T follicular helper cell (primary cell): Measurements from ENCODE around the gene LBX1.

Source experiments
- DNase-seq: peaks from one replicate; pipeline ENCODE4 v3.0.0-alpha.2; 2020; ENCODE audit warnings: low read depth

Gene LBX1

DNA sequence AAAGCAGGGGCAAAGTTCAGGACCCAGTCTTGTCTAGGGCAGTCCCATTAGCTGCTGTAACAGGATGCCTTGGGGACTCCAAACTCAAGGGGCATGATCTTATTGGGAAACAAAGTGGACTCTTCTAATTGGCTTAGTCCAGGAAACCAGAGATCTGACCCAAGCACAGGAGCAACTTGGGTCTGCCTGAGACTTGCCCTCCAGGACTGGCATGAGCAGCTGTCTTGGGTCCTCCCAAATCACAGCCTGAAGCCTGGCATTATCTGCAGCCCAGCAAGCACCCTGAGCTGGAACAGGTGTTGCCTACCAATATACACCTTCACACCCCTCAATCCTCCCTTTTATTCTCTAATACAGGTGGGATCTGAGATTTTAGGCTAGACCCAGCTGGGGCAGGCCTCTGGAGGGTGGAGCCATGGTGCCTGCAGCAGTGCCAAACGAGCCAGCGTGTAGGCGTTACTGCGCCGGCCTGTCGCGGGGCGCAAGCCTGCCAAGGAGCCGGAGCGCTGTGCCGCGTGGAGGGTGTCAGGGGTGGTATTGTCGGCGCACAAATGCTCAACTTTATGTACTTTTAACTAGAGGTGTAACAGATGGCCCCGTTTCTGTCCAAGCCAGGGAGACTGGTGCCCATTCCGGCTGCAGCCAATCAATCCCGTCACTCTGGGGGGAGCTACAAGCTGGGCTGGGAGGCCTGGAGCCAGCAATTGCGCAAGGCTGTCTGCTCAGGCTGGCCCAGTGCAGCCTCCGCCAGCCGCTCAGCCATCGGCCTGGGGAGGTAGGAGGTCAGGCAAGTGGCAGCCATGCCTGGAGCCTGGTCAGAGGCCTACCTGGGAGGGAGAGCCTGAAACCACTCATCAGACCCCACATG, 12.8 kb upstream of the LBX1 start:
- no peak for DNase-seq

GRCh38 chr10:101238732-101239105, 9.5 kb upstream of the LBX1 start:
- no peak for DNase-seq

DNA sequence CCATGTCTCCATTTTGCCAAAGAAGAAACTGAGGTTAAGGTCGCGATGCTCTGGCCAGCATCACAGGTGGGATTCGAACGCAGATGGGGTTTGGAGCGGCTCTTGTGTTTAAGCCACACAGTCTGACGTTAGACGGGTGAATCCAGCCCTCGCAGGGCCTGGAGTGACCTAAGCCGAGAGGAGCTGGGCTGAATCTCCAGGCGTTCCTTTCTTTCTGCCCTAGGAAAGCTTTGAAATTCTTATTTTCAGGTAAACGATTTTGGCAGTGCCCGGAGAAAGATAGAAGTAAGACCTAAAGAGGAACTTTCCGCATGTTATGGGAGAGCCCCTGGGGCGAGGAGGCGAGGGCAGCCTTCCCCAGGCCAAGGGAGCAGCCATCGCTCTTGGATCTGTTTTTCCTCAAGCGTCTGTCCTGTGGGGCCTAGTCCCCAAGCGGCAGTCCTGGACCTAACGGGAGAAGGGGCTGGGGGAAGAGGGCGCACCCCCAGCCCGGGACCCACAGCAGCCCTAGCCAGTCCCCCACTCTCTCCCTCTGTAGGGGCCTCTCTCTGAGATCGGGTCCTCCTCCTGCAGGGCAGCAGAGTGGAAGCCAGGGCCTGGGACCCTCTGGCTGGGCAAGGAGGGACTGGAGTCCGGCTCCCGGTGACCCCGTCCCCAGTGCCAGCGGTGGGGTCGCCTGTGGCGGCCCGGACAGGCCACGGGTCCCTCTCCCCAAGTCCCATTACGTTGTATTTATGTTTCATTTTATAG, 8.9 kb upstream of the LBX1 start:
- no peak for DNase-seq

DNA sequence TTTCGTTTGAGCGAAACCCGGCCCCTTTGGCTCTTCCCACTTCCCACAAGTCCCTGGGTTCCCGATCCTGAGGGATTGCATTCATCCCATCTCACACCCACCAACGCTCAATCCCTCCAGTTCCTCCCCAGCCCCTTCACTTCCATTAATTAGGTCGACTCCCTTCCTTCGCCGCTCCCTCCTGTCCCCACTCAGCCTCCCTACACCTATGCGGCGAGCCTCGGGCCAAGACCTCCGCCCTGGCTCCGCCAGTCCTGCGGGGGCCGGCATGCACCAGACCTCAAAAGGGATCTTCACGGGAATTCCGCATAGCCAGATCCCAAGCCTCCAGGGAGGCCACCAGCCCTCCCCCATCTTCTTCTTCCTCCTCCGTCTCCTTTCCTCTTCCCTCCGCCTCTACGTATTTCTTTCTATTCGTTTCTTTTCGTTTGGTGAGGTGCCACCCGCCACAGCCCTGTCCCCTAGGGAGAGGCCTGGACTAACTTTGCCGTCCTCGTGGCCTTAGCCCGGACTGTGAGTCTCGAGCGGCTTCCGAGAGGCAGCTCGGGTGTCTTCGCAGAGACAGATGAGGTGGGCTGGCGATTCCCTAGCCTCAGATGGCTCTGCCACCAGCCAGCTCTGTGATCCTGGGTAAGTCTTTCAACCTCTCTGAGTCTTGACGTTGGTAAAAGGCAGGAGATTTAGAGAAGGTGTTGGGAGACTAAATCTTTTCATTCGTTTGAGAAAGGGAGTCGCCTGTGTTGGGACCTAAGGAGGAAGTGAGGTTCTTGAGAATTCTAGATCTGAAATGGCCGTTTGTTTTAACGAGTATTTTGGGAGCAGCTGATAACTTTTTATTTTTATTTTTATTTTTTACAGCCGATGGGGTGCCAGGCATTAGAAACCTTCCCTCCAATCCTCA, 8.1 kb upstream of the LBX1 start:
- DNase-seq, result no peak

- no peak for DNase-seq
These were observed 7.3 kb upstream of the LBX1 start for GRCh38 chr10:101236376-101237080.

- no peak for DNase-seq
These were observed 6.5 kb upstream of the LBX1 start for GRCh38 chr10:101235766-101236165.

DNA sequence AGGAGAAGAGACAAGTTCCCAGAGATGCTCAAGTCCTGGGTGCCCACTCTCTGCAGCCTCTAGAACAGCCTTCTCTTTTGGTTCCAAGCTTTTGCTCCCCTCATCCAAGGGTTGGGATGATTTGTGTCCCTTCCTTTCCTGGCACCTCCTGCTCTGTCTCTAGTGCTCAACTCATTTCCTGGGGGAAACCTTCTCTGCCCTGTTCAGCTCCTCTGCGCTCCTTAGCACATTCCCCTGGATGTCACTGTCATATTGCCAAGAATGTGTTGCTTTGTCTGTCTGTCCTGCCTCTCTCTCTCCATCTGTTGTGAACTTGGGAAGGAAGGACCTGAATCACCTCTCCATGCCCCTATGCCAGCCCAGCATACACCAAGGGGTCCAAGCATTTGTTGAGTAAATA, 5.1 kb upstream of the LBX1 start:
- no peak for DNase-seq

GRCh38 chr10:101233863-101234262, 4.6 kb upstream of the LBX1 start:
- DNase-seq, result no peak

- no peak for DNase-seq
These were observed 4.2 kb upstream of the LBX1 start for GRCh38 chr10:101233443-101233842.

DNA sequence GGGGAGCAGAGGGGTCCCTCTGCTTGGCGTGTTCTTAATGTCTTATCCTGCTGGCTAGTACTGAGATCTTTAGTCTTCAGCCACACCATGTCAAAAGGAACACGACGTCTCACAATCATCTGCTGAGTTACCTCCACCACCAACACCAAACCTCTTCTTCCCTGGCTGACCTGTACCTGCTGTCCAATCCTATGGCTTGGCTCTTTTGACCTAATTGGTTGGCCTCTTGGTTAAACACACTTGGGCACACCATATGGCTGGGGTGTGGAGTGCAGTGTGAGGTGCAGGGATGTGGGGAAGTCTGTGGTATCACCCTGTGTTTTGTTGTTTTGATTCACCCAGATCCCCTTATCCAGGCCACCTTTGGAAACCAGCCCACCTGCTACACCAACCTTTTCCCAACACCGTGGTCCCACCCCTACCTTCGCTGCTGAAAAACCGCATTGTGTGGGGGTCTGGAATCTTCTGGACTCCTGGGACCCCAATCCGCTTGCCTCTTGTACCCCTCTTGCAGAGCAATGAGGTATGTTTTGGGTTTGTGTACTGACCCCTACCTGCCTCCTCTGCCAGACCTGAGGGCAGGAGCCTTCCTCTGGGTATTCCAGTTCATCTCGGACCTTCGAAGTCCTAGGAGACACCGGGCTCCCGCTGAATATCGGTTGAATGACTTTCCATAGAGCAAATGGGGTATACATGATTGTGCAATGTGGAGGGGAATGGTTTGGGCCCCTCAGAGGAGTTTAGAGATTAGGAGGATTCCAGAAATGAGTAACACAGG, 2.8 kb upstream of the LBX1 start:
- DNase-seq, result no peak

DNA sequence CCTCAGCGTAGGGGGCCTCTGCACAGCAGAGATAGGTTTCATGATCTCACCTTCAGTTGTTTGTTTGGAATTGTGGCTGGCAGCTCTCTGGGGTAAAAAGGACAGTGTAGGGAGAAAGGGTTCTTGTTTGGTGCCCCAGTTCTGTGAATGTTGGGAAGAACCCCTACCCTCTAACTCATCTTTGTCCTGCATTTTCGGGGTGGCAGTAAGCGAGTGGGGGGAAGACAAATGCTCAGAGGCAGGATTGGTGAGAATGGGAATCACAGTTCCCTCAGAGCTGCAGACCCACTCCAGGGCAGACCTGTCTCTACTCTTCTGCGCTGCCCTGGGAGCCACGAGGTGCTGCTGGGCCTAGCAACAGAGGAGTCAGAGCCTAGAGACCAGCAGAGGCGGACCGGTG, 1.8 kb upstream of the LBX1 start:
- no peak for DNase-seq

GRCh38 chr10:101230183-101230917, 1.1 kb upstream of the LBX1 start:
- no peak for DNase-seq

DNA sequence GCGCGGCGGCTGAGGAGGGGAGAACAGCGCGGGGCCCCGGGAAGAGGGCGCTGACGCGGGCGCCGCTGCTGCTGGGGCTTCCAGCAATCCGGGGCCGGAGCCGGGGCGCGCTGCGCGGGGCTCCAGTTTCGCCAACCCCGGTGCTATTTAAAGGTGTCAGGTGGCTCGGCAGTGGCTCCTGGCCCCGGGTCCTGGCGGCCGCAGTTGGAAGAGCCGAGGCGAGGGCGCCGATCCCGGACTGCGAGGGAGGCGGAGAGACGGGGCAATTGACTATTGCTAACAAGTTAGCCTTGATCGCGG, 347 bp downstream of the LBX1 start:
- DNase-seq, result no peak

- no peak for DNase-seq
These were observed 904 bp downstream of the LBX1 start for GRCh38 chr10:101228153-101228965.

DNA sequence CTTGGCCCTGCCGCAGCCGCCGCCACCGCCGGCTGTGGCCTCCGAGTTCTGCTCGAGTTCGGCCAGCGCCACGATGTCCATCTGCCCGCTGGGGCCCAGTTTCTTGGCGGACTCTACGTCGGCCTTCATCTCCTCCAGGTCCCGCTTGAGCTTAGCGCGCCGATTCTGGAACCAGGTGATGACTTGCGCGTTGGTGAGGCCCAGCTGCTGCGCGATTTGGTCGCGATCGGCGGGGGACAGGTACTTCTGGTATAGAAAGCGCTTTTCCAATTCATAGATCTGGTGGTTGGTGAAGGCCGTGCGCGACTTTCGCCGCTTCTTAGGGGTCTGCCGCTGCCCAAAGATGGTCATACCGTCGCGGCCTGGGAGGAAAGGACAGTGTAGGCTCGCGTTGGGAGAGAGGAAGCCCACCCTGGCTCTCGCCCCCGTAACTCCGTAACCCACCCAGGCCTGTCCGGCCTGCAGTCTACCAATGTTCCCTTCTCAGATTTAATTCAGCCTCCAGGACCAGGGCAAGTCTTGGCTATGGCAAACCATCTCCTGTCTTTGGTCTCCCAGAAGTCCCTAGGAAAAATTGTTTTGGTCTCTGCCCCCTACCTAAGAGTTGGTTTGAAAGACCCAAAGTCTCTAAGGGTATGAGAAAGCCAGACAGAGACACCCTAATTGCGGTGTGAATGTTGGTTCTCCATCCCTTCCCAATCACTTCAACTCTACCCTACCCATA, 1.7 kb downstream of the LBX1 start:
- no peak for DNase-seq

DNA sequence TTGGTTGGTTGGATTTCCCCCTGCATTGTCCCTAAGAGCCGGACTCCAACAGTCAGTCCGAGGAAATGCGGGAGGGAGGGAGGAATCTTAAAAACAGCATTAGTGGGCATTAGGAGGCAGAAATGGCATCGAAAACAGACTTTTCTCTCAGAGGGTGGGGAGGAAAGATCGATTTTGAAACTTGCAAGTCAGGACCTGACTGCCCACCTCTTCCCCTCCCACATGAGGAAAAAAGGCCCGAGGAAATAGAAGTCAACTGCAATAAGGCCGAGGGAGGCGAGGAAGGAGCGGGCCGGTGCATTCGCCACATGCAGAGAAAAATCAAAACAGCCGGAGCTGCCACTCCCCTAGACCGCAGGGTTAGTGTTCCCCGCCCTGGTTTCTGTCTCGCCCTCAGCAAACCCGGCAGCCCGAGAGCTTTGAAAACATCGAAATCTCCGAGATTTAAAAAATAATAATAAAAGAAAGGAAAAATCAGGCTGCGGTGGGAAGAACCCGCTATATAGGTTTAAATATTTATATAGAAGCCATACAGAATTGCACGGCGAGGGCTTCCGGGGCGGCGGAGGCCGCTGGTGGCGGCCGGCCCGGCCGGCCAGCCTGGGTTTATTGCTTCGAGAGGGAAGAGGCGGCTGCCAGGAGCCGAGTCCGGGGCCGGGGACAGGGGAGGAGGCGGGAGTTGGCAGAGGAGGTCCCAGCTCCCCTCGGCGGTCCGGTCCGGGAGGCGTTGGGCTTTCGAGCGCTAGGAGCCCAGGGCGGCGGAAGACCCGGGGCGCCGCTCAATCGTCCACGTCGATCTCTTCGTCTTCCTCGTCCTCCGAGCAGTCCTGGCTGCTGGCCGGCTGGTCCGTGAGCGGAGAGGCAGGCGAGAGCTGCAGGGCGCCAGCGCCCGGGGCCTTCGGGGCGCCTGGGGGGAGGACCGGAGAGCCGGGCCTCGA, 2.5 kb downstream of the LBX1 start:
- no peak for DNase-seq

DNA sequence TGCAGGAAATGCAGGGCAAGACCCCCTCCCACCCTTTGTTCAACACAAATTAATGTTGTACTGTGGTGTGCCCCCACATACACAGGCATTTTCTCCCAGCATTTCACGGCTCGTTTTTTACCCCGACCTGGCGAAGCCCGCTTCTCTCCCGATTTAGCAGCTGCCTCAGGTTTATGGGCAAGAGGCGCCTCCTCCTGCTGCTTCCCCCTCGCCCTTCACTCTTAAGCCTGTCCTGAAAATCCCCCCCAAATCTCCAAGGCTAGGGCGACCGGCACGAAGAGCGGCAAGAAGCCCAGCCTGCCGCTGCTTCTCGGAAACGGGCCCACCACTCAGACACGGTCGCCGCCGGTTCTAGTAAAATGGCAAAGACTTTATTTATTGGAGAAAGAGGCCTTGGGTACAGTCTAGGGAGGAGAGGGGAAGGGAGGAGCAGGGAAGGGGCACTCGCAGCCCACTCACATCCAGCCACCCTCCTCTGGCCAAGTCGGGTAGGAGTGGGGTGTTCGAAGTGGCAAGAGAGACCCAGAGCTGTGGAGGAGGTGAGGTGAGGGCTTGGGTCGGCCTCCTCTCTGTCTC, 3.3 kb downstream of the LBX1 start:
- no peak for DNase-seq
